Right renal pelvis (tissue), 4 donors: ENCODE data around the gene KLF7. TPM values are rescaled to one million over a fixed set of nuclear protein-coding genes. Genes with fewer than 3 reads are reported as not detected.

Experiments used
- DNase-seq, 4 donors: peaks; one replicate each; pipeline ENCODE4 v3.0.0-alpha.2; 2013; ENCODE audit warnings: low read depth in 4 of 4, low spot score in 3 of 4, missing footprints in 1 of 4
- polyA plus RNA-seq, 4 donors: library from polyadenylated mRNA; unstranded; fragments of 120-200 nt; gene quantifications; one replicate each; pipeline ENCODE4 v1.2.1, GENCODE V29; 2013; ENCODE audit not compliant: insufficient read length in 4 of 4

The KLF7 gene
- polyA plus RNA-seq, 4 donors = 21.0 to 25.4 (median 22.2) TPM

DNA sequence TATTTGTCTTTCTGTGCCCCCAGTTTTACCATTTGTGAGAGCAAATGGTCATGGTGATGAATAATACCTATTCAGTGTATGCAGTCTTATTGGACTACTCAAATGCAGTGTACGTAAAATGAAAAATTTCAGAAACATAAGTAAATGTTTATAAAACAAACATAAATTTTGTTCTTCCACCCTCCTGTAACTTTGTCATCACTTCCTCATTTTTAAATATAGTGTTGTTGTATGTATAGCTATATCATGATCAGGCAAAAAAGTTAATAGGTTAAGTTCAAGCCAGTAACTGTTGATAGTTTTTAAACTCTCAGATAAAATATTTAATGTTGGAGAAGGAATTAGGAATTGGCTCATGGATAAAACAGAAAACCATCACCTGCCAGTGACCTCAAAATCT is 93.2 kb downstream of the KLF7 start:
- no peak for DNase-seq

DNA sequence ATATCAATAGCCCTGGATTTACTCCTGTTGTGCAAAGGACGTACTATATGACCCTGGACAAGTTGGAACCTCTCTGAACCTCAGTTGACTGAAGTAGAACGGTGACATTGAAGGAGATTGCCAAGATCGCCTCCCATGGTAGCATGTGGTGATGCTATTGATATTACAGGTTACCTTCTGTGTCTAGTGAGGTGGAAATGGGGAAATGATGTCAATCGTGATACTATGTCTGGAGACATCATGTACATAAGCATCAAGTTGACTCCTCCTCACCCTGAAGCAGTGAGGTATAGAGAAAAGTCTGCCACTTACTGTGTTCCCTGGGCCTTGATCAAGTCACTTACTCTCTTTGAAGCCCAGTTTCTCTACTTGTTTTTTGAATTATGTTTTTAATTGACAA is 93.9 kb downstream of the KLF7 start:
- no peak for DNase-seq

DNA sequence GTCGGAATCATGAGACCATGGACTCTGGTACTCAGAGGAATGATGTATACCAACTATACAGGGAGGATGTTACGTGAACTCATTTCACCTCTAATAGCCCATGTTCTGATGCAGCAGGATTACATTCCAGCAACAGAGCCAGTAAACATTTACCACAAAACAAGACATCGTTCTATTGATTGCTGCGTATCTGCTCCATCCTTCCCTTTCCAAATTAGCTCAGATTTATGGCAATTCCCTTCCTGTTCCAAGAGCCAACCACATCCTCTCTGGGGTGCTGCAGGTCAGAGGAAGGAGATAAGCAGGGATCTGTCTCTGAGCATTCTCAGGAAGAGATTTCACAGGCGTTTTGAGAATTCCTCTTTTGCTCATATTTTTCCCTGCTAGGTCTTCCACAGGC is 98.3 kb downstream of the KLF7 start:
- peak in 2 of 4 donors; percentile 10 to 30 for DNase-seq

DNA sequence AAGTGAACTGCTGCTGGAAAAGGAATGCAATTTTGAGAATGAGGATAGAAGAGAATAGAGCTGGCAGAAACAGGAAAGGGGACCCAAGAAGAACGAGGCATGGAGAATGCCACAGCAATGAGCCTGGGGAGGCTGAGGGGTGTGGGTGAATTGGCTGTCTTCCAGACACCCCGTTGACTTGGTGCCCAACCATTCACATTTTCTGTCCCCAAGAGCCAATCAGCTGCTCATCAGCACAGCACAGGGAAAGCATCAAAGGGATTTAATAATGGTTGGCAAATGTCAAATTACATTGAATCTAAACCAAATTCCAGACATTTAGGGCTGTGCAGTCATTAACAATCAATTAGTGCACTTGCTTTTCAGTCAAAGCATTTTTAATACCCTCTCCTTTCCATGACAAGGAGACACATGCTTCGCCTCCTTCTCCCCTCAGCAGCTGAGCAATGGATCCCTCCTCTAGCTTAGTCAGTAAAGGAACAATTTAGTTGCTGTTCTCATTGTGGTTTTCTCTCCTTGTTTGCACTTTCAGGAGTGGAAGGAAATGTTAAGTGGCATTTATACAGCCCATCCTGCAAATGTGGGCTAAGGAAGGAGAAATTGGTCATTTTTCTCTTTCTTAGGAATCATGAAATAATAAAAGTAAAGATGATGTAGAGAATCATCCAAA is 98.8 kb downstream of the KLF7 start:
- DNase-seq = no peak

- DNase-seq = no peak
Measured at GRCh38 chr2:207066166-207066565, 99.6 kb downstream of the KLF7 start.

DNA sequence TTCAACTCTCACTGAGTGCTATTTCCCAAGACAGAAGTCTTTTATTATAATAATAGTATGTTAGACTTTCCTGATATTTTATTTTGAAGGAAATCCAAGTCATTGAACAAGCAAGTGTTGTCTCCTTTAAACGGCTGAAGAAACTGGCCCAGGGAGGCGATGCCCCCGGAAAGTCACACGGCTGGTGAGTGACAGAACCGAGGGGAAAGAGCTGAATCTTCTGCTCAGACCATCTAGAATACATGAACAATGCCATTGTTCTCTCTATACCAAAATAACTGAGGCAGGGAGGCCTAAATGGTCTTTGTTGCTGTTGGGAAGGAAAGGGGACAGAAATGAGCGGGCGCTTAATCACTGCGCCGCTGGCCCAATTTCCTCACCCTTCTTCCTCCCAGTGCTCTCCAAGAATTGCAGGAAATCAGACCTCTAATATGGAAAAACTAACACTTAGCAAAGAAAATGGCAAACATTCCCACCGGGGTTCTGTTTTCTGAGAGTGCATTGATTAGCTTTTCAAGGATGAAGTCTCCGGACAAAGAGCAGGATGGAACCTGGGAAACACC is 101.5 kb downstream of the KLF7 start:
- no peak for DNase-seq

- no peak for DNase-seq
Measured at GRCh38 chr2:207061181-207061580, 104.6 kb downstream of the KLF7 start.

DNA sequence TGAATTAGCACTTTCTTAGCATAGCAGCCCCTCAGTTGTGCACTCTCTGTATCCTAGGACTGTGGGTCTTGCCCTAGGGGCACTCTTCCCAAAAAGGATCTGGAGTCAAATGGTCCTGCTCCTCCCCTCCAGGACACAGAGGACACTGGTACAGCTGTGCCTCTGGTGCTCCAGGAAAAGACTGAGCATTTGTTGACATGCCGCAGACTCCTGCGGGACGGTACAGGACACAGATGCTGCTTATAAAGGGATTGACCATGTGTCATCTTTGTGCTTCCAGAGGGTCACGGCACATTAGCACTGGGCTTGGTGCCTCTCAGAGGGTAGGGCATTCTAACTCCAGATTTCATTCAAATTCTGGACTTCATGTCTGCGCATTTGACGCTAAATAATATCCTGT is 110.5 kb downstream of the KLF7 start:
- no peak for DNase-seq

GRCh38 chr2:207054521-207054920 is 111.2 kb downstream of the KLF7 start:
- DNase-seq = no peak

DNA sequence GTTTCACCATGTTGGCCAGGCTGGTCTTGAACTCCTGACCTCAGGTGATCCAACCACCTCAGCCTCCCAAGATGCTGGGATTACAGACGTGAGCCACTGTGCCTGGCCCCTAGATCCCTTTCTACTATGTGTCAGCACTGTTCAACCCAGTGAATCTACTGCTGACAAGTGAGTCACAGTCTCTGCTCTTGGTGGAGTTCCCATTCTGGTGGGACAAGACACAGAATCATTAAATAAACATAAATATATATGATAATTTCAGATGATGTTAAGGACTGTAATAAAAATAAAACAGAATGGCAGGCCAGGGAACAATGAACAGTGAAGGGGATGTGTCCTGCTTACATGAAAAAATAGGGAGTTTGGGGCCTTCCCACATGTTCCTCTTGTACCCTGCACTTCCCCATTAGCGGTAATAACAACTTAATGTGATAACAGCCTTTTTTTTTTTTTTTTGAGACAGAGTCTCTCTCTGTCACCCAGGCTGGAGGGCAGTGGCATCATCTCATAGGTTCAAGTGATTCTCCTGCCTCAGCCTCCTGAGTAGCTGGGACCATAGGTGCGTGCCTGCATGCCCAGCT is 114.3 kb downstream of the KLF7 start:
- DNase-seq = no peak

- no peak for DNase-seq
Measured at GRCh38 chr2:207049122-207049521, 116.6 kb downstream of the KLF7 start.

DNA sequence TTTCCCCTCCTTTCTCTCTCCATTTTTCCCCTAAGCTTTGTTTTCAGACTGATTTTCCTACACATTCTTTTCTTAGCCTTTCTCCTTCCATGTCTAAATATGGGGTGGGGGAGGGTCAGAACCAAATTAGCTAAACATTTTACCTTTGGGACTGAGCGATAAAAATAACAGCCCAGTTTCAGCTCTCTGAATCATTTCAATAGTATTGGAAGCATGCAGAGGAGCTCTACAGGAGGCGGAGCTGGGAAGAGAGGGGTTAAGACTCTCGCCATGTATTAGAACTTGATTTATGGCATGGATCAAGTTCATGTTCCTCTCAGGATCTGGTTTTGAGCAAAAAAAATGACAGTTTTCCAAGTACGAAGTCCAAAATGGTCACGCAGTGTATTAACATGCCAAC is 117.3 kb downstream of the KLF7 start:
- DNase-seq = no peak

DNA sequence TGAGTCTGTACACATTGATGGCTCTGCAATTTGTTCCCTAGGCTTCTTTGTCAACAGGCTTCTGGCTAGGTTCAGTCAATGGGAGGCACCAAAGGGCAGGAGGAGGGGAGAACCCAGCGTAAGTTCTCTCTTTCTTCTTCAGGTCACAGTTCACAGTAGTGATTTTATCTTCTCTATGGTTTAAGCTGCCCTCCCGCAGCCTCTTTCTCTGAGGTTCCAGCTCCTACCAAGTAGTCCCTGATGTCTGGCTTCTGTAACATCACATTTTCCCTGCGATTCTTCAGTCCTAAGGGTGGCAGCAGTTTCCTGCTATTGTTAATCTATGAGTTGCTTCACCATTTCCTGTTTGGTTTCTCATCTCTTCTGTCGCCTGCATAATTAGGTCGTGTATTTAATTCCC is 119.0 kb downstream of the KLF7 start:
- DNase-seq = no peak

- DNase-seq = no peak
Measured at GRCh38 chr2:207045531-207045930, 120.2 kb downstream of the KLF7 start.

- DNase-seq = no peak
Measured at GRCh38 chr2:207044379-207045362, 121.1 kb downstream of the KLF7 start.

- DNase-seq = no peak
Measured at GRCh38 chr2:207042841-207043240, 122.9 kb downstream of the KLF7 start.

GRCh38 chr2:207041786-207042554 is 123.8 kb downstream of the KLF7 start:
- DNase-seq = no peak

GRCh38 chr2:207041279-207041678 is 124.5 kb downstream of the KLF7 start:
- no peak for DNase-seq

- DNase-seq = no peak
Measured at GRCh38 chr2:207040696-207041095, 125.1 kb downstream of the KLF7 start.

- DNase-seq = no peak
Measured at GRCh38 chr2:207039225-207039624, 126.5 kb downstream of the KLF7 start.
